Trophoblast cell (in vitro differentiated cells and primary cell): ENCODE results near the gene SQOR.
A peak's percentile ranks its signal among the peaks of the same experiment; 100 is the strongest.

ENCODE experiments used
- DNase-seq, 2 donors: peaks; one replicate each; pipeline ENCODE4 v3.0.0-alpha.2; 2016
- H2AFZ ChIP-seq: 2 replicates; pipeline ENCODE4 v1.6.1; 2013; ENCODE audit warnings: low read length, moderate library complexity, mild to moderate bottlenecking; ENCODE audit not compliant: insufficient read depth, poor library complexity
- H2AK5ac ChIP-seq: 2 replicates; pipeline ENCODE4 v1.6.1; 2013; ENCODE audit warnings: mild to moderate bottlenecking, low read length
- H2BK120ac ChIP-seq: 2 replicates; pipeline ENCODE4 v1.6.1; 2013; ENCODE audit warnings: low read length, mild to moderate bottlenecking, moderate library complexity; ENCODE audit not compliant: insufficient read depth, poor library complexity
- H2BK12ac ChIP-seq: 2 replicates; pipeline ENCODE4 v1.6.1; 2013; ENCODE audit warnings: mild to moderate bottlenecking, low read length, moderate library complexity
- H2BK5ac ChIP-seq: 2 replicates; pipeline ENCODE4 v1.6.1; 2013; ENCODE audit warnings: low read length, low read depth, moderate library complexity, mild to moderate bottlenecking; ENCODE audit not compliant: poor library complexity
- H3K14ac ChIP-seq: 2 replicates; pipeline ENCODE4 v1.6.1; 2013; ENCODE audit warnings: mild to moderate bottlenecking, low read length
- H3K18ac ChIP-seq: 2 replicates; pipeline ENCODE4 v1.6.1; 2013; ENCODE audit warnings: mild to moderate bottlenecking, low read length
- H3K23ac ChIP-seq: 2 replicates; pipeline ENCODE4 v1.6.1; 2013; ENCODE audit warnings: low read length
- H3K27ac ChIP-seq: 2 replicates; pipeline ENCODE4 v1.5.1; 2013; ENCODE audit warnings: low read depth, mild to moderate bottlenecking, inconsistent platforms, low read length, moderate library complexity
- H3K27me3 ChIP-seq: 2 replicates; pipeline ENCODE4 v1.6.1; 2013; ENCODE audit warnings: inconsistent platforms, mild to moderate bottlenecking, low read length, moderate library complexity; ENCODE audit not compliant: insufficient read depth
- H3K36me3 ChIP-seq, 2 experiments: 1 replicate in 1 of 2; 2 replicates in 1 of 2; pipeline ENCODE4 v1.6.1; 2013; ENCODE audit warnings: low read length in 2 of 2, mild to moderate bottlenecking in 2 of 2, moderate library complexity in 1 of 2; ENCODE audit not compliant: insufficient read depth in 2 of 2, control insufficient read depth in 1 of 2
- H3K4ac ChIP-seq: 2 replicates; pipeline ENCODE4 v1.6.1; 2013; ENCODE audit warnings: low read depth, mild to moderate bottlenecking, low read length, moderate library complexity
- H3K4me1 ChIP-seq, 2 experiments: 1 replicate in 1 of 2; 2 replicates in 1 of 2; pipeline ENCODE4 v1.6.1; 2013; ENCODE audit warnings: low read length in 2 of 2, mild to moderate bottlenecking in 2 of 2, moderate library complexity in 1 of 2; ENCODE audit not compliant: insufficient read depth in 2 of 2, control insufficient read depth in 1 of 2
- H3K4me2 ChIP-seq: 2 replicates; pipeline ENCODE4 v1.6.1; 2013; ENCODE audit warnings: inconsistent platforms, mild to moderate bottlenecking, low read length, moderate library complexity
- H3K4me3 ChIP-seq: 2 replicates; pipeline ENCODE4 v1.5.1; 2013; ENCODE audit warnings: mild to moderate bottlenecking, low read depth, low read length, inconsistent platforms
- H3K79me1 ChIP-seq: one replicate; pipeline ENCODE4 v1.6.1; 2013; ENCODE audit warnings: low read length
- H3K79me2 ChIP-seq: 2 replicates; pipeline ENCODE4 v1.6.1; 2013; ENCODE audit warnings: low read length, mild to moderate bottlenecking; ENCODE audit not compliant: control insufficient read depth, insufficient read depth, poor library complexity
- H3K9ac ChIP-seq: 2 replicates; pipeline ENCODE4 v1.6.1; 2013; ENCODE audit warnings: mild to moderate bottlenecking, low read length
- H3K9me3 ChIP-seq: 2 replicates; pipeline ENCODE4 v1.6.1; 2013; ENCODE audit warnings: low read depth, mild to moderate bottlenecking, control low read depth, inconsistent platforms, low read length; ENCODE audit not compliant: insufficient read depth
- H4K12ac ChIP-seq: 2 replicates; pipeline ENCODE4 v1.6.1; 2013; ENCODE audit warnings: low read depth, mild to moderate bottlenecking, low read length, moderate library complexity
- H4K8ac ChIP-seq: 2 replicates; pipeline ENCODE4 v1.6.1; 2013; ENCODE audit warnings: low read depth, mild to moderate bottlenecking, low read length, moderate library complexity
- H4K91ac ChIP-seq: one replicate; pipeline ENCODE4 v1.6.1; 2013; ENCODE audit warnings: low read depth, mild to moderate bottlenecking, low read length, moderate library complexity
- WGBS: extraction: QIAGEN DNeasy Blood & Tissue Kit; methylation state at CpG from one replicate; pipeline ENCODE4 v1.1.7; 2013; ENCODE audit warnings: missing lambda C conversion rate; ENCODE audit not compliant: insufficient read length, insufficient coverage; ENCODE audit errors: extremely low coverage; 5-methylcytosine and 5-hydroxymethylcytosine counted together

Gene SQOR

GRCh38 chr15:45616901-45617323 is 17.9 kb upstream of the SQOR start:
- H4K8ac ChIP-seq = no peak overlapping the region
- no peak overlapping the region for H2AK5ac ChIP-seq
- H2BK12ac ChIP-seq = no peak overlapping the region
- H3K4me2 ChIP-seq = no peak overlapping the region
- no peak for DNase-seq
- no peak overlapping the region for H2BK5ac ChIP-seq
- H2AFZ ChIP-seq = no peak overlapping the region
- H3K4me1 ChIP-seq = no peaks in the 10 kb centered on the region
- no peaks in the 10 kb centered on the region for H3K36me3 ChIP-seq
- H3K14ac ChIP-seq = no peak overlapping the region
- no peak overlapping the region for H3K4ac ChIP-seq
- no peak overlapping the region for H4K91ac ChIP-seq
- no peak overlapping the region for H3K18ac ChIP-seq
- no CpG with 5 or more reads among the region's 3 CpGs for WGBS
- no peak overlapping the region for H2BK120ac ChIP-seq
- no peaks in the 10 kb centered on the region for H3K27me3 ChIP-seq
- H3K9ac ChIP-seq = no peak overlapping the region
- H3K27ac ChIP-seq = no peak overlapping the region
- no peak overlapping the region for H3K23ac ChIP-seq
- no peaks in the 10 kb centered on the region for H3K9me3 ChIP-seq
- H3K79me2 ChIP-seq = no peaks in the 10 kb centered on the region
- H4K12ac ChIP-seq = no peak overlapping the region
- H3K4me3 ChIP-seq = no peak overlapping the region
- H3K79me1 ChIP-seq = no peaks in the 10 kb centered on the region

DNA sequence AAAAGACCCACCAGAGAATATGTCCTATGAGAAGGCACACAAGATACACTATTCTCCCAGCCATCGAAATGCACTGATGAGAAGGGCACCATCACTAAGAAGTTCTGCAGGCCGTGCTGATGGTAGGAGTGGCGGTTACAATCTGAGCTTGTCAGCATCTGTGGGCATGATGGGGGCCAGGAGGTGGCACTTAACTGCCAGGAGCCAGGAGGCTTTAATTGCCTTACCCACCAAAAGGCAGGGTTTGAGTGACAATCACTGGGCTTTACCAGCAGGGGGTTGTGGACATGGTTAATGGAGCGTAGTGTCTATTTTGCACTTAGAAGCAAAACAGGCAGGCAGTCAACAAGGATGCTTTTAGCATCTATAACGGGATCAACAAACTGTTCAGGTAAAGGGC is 16.0 kb upstream of the SQOR start:
- no peak overlapping the region for H3K14ac ChIP-seq
- no CpG with 5 or more reads among the region's 5 CpGs for WGBS

DNA sequence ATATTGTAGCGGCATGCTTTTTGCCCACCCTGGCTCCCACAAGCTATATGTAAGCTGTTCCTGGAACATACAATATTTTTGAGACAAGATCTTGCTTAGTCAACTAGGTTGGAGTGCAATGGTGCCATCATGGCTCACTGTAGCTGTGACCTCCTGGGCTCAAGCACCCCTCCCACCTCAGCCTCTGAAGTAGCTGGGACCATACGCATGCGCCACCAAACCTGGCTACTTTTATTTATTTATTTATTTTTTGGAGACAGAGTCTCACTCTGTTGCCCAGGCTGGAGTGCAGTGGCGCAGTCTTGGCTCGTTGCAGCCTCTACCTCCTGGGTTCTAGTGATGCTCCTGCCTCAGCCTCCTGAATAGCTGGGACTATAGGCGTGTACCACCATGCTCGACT is 6.7 kb upstream of the SQOR start:
- Histone ChIP-seq H2BK120ac (no peak overlapping the region), H3K23ac (no peak overlapping the region), H3K4me3 (no peak overlapping the region), H3K36me3 (peaks cover 0 to 1% of the 10 kb centered on the region in 2 experiments), H3K9ac (no peak overlapping the region), H2BK5ac (no peak overlapping the region), H3K27me3 (peaks cover 3% of the 10 kb centered on the region), H3K18ac (no peak overlapping the region), H3K4me1 (no peaks in the 10 kb centered on the region), H4K8ac (no peak overlapping the region), H3K4ac (no peak overlapping the region), H2BK12ac (no peak overlapping the region), H4K12ac (no peak overlapping the region), H3K14ac (no peak overlapping the region), H3K27ac (no peak overlapping the region), H2AK5ac (no peak overlapping the region), H2AFZ (no peak overlapping the region), H3K4me2 (no peak overlapping the region), H3K9me3 (peaks cover 9% of the 10 kb centered on the region), H3K79me2 (no peaks in the 10 kb centered on the region), H3K79me1 (no peaks in the 10 kb centered on the region), H4K91ac (no peak overlapping the region)
- DNase-seq = no peak
- no CpG with 5 or more reads among the region's 7 CpGs for WGBS

More for the DNA sequence above, 16.0 kb upstream of the SQOR start:
- Histone ChIP-seq H3K27me3 (no peaks in the 10 kb centered on the region), H3K27ac (no peak overlapping the region), H4K12ac (no peak overlapping the region), H3K23ac (no peak overlapping the region), H2BK12ac (no peak overlapping the region), H3K4me2 (no peak overlapping the region), H2AK5ac (no peak overlapping the region), H2BK120ac (no peak overlapping the region), H4K91ac (no peak overlapping the region), H2AFZ (no peak overlapping the region), H3K4ac (no peak overlapping the region), H3K4me1 (no peaks in the 10 kb centered on the region), H3K9ac (no peak overlapping the region), H3K79me1 (no peaks in the 10 kb centered on the region), H3K4me3 (no peak overlapping the region), H3K79me2 (no peaks in the 10 kb centered on the region), H3K9me3 (no peaks in the 10 kb centered on the region), H2BK5ac (no peak overlapping the region), H3K36me3 (no peaks in the 10 kb centered on the region), H4K8ac (no peak overlapping the region), H3K18ac (no peak overlapping the region)
- DNase-seq = no peak

DNA sequence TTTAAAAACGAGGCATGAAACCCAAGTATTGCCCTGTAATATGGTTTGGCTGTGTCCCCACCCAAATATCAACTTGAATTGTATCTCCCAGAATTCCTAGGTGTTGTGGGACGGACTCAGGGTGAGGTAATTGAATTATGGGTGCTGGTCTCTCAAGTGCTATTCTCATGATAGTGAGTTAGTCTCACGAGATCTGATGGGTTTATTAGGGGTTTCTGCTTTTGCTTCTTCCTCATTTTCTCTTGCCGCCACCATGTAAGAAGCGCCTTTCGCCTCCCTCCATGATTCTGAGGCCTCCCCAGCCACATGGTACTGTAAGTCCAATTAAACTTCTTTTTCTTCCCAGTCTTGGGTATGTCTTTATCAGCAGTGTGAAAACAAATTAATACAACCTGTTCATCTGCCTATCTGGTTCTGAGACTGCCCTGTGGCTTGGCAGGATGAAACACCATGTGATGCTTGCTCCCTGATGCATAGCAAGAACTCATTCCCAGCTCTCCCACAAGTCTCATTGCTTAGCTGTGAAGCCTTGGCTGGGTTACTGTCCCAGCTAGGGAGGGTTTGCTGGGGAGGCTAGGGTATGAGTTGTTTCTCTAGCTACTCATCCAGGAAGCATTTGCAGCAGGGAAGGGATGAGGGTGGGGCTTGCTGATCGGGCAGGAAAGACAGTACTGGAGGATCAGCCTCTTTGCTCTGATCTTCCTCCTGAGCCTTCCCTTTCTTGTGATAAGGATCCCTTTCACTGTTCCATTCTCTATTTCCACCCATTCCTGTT is 3.7 kb upstream of the SQOR start:
- no peak overlapping the region for H3K27ac ChIP-seq
- no peak overlapping the region for H3K4ac ChIP-seq
- no peak overlapping the region for H4K8ac ChIP-seq

More for the DNA sequence above, 3.7 kb upstream of the SQOR start:
- Histone ChIP-seq H3K23ac (no peak overlapping the region), H3K36me3 (peaks cover 0 to 1% of the 10 kb centered on the region in 2 experiments), H3K79me2 (no peaks in the 10 kb centered on the region), H3K9me3 (peaks cover 9% of the 10 kb centered on the region), H2BK12ac (no peak overlapping the region), H2AK5ac (no peak overlapping the region), H3K4me3 (no peak overlapping the region), H3K27me3 (peaks cover 18% of the 10 kb centered on the region), H3K18ac (no peak overlapping the region), H3K4me2 (no peak overlapping the region), H2AFZ (no peak overlapping the region), H2BK5ac (no peak overlapping the region), H4K91ac (no peak overlapping the region), H4K12ac (no peak overlapping the region), H2BK120ac (no peak overlapping the region), H3K79me1 (no peaks in the 10 kb centered on the region), H3K4me1 (peaks cover 7 to 11% of the 10 kb centered on the region in 2 experiments), H3K14ac (no peak overlapping the region), H3K9ac (no peak overlapping the region)
- peak; percentile 54 to 57 for DNase-seq
- WGBS = no CpG with 5 or more reads among the region's 7 CpGs
